ENCODE data around the gene TKTL2. TPM values are rescaled to one million over a fixed set of nuclear protein-coding genes. Genes with fewer than 3 reads are reported as not detected.
A peak's percentile ranks its signal among the peaks of the same experiment; 100 is the strongest.
"Not testable (repeated sequence)": the region's sequence is repeated elsewhere in the genome, so short reads cannot be mapped to it uniquely, and the experiment has no call there.

TKTL2 gene
- total and polyA plus RNA-seq, 11 donors = not detected

GRCh38 chr4:163448540-163449203 lies 24.9 kb downstream of the TKTL2 start:
- no peak for ATAC-seq
- no peaks in the 10 kb centered on the region for H3K36me3 ChIP-seq
- TF ChIP-seq CTCF (IDR thresholded peaks at IDR 0.05) (no peak), POLR2A (IDR thresholded peaks at IDR 0.05) (no peak)
- no peak overlapping the region for H3K27ac ChIP-seq
- 58 to 62% (median 61%) methylated on average over 6 of the region's 6 CpGs for WGBS, 4 donors
- peaks cover 0 to 6% (median 0%) of the 10 kb centered on the region in 12 donors for H3K4me1 ChIP-seq
- intact Hi-C loops (cut with DNase I) = no loop called here
- H3K27me3 ChIP-seq = no peaks in the 10 kb centered on the region
- H3K9me3 ChIP-seq = no peaks in the 10 kb centered on the region
- no peak overlapping the region for H3K4me3 ChIP-seq
- DNase-seq = no peak

- Histone ChIP-seq H3K9me3 (no peaks in the 10 kb centered on the region), H3K36me3 (no peaks in the 10 kb centered on the region), H3K27ac (peak overlapping the region in 3 of 12 donors; percentile 0 to 22 (median 20)), H3K4me1 (peaks cover 0 to 6% (median 0%) of the 10 kb centered on the region in 12 donors), H3K27me3 (no peaks in the 10 kb centered on the region), H3K4me3 (no peak overlapping the region)
- DNase-seq (no peak), ATAC-seq (no peak)
- intact Hi-C loops (cut with DNase I) = no loop called here
- 32 to 51% (median 46%) methylated on average over 1 of the region's 1 CpG for WGBS, 4 donors
- TF ChIP-seq CTCF (IDR thresholded peaks at IDR 0.05) (no peak), POLR2A (IDR thresholded peaks at IDR 0.05) (no peak)
Observed at GRCh38 chr4:163447481-163447880, 26.1 kb downstream of the TKTL2 start.

GRCh38 chr4:163447023-163447422 lies 26.5 kb downstream of the TKTL2 start:
- intact Hi-C loops (cut with DNase I); H3K9me3 ChIP-seq; H3K36me3 ChIP-seq; H3K27me3 ChIP-seq; H3K4me3 ChIP-seq; H3K4me1 ChIP-seq; ATAC-seq: not testable (repeated sequence)
- WGBS, 4 donors = 60 to 81% (median 73%) methylated on average over 12 of the region's 12 CpGs
- peak in 1 of 5 donors; percentile 6 for DNase-seq
- peak overlapping the region in 4 of 12 donors; percentile 0 to 40 (median 14) for H3K27ac ChIP-seq

GRCh38 chr4:163440040-163440439 lies 33.5 kb downstream of the TKTL2 start:
- no peak for DNase-seq
- no peak for ATAC-seq
- Histone ChIP-seq H3K9me3 (no peaks in the 10 kb centered on the region), H3K27ac (no peak overlapping the region), H3K36me3 (no peaks in the 10 kb centered on the region), H3K4me3 (no peak overlapping the region), H3K4me1 (no peaks in the 10 kb centered on the region), H3K27me3 (peaks cover 0 to 5% (median 0%) of the 10 kb centered on the region in 9 donors)
- intact Hi-C loops (cut with DNase I) = no loop called here
- WGBS, 4 donors = 86 to 90% (median 88%) methylated on average over 2 of the region's 2 CpGs
- TF ChIP-seq POLR2A (IDR thresholded peaks at IDR 0.05) = no peak
- no peak for TF ChIP-seq CTCF (IDR thresholded peaks at IDR 0.05)

Other genes with a start within 250 kb of the TKTL2 start
- gene NPY1R, start 141.2 kb downstream of the TKTL2 start, total RNA-seq = 1 to 10 TPM in 4 of 9 donors, under 1 TPM in 5; 0.19 to 2.5 (median 0.56) TPM
- gene NPY1R, start 141.2 kb downstream of the TKTL2 start, polyA plus RNA-seq = under 1 TPM; 0.34 to 0.39 TPM
- under 1 TPM in 4 of 9 donors, not detected in 5; 0.16 to 0.52 (median 0.22) TPM for gene NPY5R, start 129.9 kb downstream of the TKTL2 start, total RNA-seq
- under 1 TPM; 0.04 to 0.11 TPM for gene NPY5R, start 129.9 kb downstream of the TKTL2 start, polyA plus RNA-seq
- 10 to 100 TPM in 7 of 9 donors, 1 to 10 TPM in 2; 8.3 to 16.9 (median 11.5) TPM for gene TMA16, start 20.9 kb upstream of the TKTL2 start, total RNA-seq
- 10 to 100 TPM in 1 of 2 donors, 1 to 10 TPM in 1; 6.1 to 16.6 TPM for gene TMA16, start 20.9 kb upstream of the TKTL2 start, polyA plus RNA-seq